Mammary microvascular endothelial cell (primary cell): ENCODE results near the gene PRIMPOL. TPM values are rescaled to one million over a fixed set of nuclear protein-coding genes. Genes with fewer than 3 reads are reported as not detected.

Source experiments
- total RNA-seq: library from RNA; depleted of rRNA; stranded (reverse); fragments of >200 nt; gene quantifications from 2 replicates; pipeline ENCODE4 v1.2.3, GENCODE V29; 2015

Gene PRIMPOL
- 11.0 and 16.0 TPM in 2 replicates for total RNA-seq

GRCh38 chr4:184649026-184649970 lies at the start of gene PRIMPOL, which contains the start of gene CASP3:
TSS of gene PRIMPOL (plus strand) at chr4:184649738. CDS start at chr4:184657141, 7,403 bp downstream.
TSS of gene CASP3 (minus strand) at chr4:184649447. CDS start at chr4:184638453, 10,994 bp downstream.

GRCh38 chr4:184733654-184734524 lies 84.4 kb downstream of the PRIMPOL start, which contains the start of gene CENPU:
TSS of gene CENPU (minus strand) at chr4:184734096. CDS start at chr4:184734062, 34 bp downstream.

Other genes with a start within 250 kb of the PRIMPOL start
- gene IRF2, start 175.2 kb upstream of the PRIMPOL start, total RNA-seq, result 25.5 and 28.1 TPM in 2 replicates
- gene CASP3, start 291 bp upstream of the PRIMPOL start, total RNA-seq, result 50.2 and 63.8 TPM in 2 replicates
- 26.2 and 28.2 TPM in 2 replicates for gene CENPU, start 84.4 kb downstream of the PRIMPOL start, total RNA-seq
- gene ACSL1, start 176.2 kb downstream of the PRIMPOL start, total RNA-seq, result 12.5 and 17.7 TPM in 2 replicates